ENCODE data around the gene CBX6. TPM values are rescaled to one million over a fixed set of nuclear protein-coding genes. Genes with fewer than 3 reads are reported as not detected.

The CBX6 gene
- total and polyA plus RNA-seq, 2 donors from 2014 or later = 24.9 to 113 TPM

DNA sequence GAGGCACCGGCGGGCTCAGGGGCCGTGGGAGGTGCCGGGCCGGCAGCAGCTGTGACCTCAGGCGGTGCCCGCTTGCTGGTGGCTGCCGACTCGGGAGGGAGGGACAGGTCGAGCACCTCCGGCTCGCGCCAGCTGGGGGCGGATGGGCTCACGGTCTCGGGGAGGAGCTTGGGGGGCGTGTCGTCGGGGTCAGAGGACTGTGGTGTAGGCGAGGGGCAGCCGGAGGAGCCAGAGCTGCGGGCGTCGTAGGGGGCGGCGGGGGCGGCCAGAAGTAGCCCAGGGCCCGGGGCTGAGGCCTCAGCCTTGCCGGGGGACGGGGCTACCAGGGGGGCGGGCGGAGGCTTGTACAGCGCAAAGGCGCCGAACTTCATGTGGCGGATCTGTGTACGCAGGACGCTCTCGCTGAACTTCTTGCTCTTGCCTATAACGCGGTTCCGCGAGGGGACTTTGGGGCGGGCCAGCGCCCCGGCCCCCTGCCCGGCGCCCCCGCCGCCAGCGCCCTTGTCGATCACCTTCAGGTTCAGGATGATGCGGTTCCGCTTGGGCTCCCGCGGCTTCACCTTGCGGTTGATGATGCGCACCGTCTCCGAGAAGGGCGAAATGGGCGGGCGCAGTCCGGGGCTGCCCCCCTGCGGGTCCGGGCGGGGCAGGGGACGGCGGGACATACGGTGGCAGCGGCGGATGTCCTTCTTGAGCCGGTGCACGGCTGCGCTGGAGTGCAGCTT is 5.5 kb downstream of the CBX6 start:
- intact Hi-C loops (cut with DNase I) = loop anchor here (10.0 kb wide), 2 partner anchors 138 to 248 kb away; no protein-coding TSS in a partner anchor
- Histone ChIP-seq H3K27me3 (ENCODE audit: control insufficient read depth, insufficient read depth, low read length) (no peaks in the 10 kb centered on the region), H3K4me3 (ENCODE audit: low read length in 3 of 3) (no peak overlapping the region), H3K9me3 (ENCODE audit: control insufficient read depth in 2 of 3, insufficient read depth in 1 of 3, low read length in 3 of 3) (no peaks in the 10 kb centered on the region), H3K36me3 (ENCODE audit: control insufficient read depth in 2 of 3, insufficient read depth in 3 of 3, low read length in 3 of 3) (peaks cover 0 to 3% (median 3%) of the 10 kb centered on the region in 3 donors), H3K9ac (ENCODE audit: low read length in 3 of 3) (no peak overlapping the region), H3K27ac (ENCODE audit: low read depth in 2 of 2, low read length in 2 of 2) (no peak overlapping the region), H3K4me1 (ENCODE audit: control insufficient read depth in 2 of 3, insufficient read depth in 2 of 3, low read depth in 1 of 3, low read length in 3 of 3) (peaks cover 0 to 23% (median 7%) of the 10 kb centered on the region in 3 donors)
- FAIRE-seq = no peak
- TF ChIP-seq, protein P1, sequence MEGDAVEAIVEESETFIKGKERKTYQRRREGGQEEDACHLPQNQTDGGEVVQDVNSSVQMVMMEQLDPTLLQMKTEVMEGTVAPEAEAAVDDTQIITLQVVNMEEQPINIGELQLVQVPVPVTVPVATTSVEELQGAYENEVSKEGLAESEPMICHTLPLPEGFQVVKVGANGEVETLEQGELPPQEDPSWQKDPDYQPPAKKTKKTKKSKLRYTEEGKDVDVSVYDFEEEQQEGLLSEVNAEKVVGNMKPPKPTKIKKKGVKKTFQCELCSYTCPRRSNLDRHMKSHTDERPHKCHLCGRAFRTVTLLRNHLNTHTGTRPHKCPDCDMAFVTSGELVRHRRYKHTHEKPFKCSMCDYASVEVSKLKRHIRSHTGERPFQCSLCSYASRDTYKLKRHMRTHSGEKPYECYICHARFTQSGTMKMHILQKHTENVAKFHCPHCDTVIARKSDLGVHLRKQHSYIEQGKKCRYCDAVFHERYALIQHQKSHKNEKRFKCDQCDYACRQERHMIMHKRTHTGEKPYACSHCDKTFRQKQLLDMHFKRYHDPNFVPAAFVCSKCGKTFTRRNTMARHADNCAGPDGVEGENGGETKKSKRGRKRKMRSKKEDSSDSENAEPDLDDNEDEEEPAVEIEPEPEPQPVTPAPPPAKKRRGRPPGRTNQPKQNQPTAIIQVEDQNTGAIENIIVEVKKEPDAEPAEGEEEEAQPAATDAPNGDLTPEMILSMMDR (IDR thresholded peaks at IDR 0.05; ENCODE audit: borderline replicate concordance, extremely low read depth, insufficient read depth) = no peak
- peak; percentile 83 to 90 (median 84) for DNase-seq

DNA sequence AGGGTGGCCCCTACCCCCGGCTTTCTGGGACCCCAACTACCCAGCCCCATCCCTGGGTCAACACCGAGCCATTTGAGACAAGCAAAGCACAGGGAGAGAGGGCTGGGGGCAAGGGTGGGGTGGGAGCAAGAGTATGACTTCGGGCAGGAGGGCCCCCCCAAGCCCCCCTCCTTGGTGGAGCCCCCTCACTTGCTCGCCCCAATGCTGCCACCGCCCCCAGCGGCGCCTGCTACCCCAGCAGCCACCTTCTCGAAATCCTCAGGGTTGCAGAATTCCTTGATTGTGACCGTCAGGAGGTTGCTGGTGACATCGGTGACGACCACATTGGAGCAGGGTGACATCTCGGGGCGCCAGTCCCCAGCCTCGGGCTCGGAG is 6.0 kb downstream of the CBX6 start:
- no peak overlapping the region for H3K27ac ChIP-seq (ENCODE audit: low read depth in 2 of 2, low read length in 2 of 2)
- H3K4me1 ChIP-seq (ENCODE audit: control insufficient read depth in 2 of 3, insufficient read depth in 2 of 3, low read depth in 1 of 3, low read length in 3 of 3) = peaks cover 0 to 23% (median 7%) of the 10 kb centered on the region in 3 donors
- no peak for FAIRE-seq
- no peak overlapping the region for H3K4me3 ChIP-seq (ENCODE audit: low read length in 3 of 3)
- intact Hi-C loops (cut with DNase I) = loop anchor here (10.0 kb wide), 2 partner anchors 139 to 249 kb away; no protein-coding TSS in a partner anchor
- no peaks in the 10 kb centered on the region for H3K9me3 ChIP-seq (ENCODE audit: control insufficient read depth in 2 of 3, insufficient read depth in 1 of 3, low read length in 3 of 3)
- H3K9ac ChIP-seq (ENCODE audit: low read length in 3 of 3) = no peak overlapping the region
- DNase-seq = no peak
- no peaks in the 10 kb centered on the region for H3K27me3 ChIP-seq (ENCODE audit: control insufficient read depth, insufficient read depth, low read length)
- H3K36me3 ChIP-seq (ENCODE audit: control insufficient read depth in 2 of 3, insufficient read depth in 3 of 3, low read length in 3 of 3) = peaks cover 0 to 3% (median 3%) of the 10 kb centered on the region in 3 donors
- TF ChIP-seq, protein P1 (IDR thresholded peaks at IDR 0.05; ENCODE audit: borderline replicate concordance, extremely low read depth, insufficient read depth) = no peak

DNA sequence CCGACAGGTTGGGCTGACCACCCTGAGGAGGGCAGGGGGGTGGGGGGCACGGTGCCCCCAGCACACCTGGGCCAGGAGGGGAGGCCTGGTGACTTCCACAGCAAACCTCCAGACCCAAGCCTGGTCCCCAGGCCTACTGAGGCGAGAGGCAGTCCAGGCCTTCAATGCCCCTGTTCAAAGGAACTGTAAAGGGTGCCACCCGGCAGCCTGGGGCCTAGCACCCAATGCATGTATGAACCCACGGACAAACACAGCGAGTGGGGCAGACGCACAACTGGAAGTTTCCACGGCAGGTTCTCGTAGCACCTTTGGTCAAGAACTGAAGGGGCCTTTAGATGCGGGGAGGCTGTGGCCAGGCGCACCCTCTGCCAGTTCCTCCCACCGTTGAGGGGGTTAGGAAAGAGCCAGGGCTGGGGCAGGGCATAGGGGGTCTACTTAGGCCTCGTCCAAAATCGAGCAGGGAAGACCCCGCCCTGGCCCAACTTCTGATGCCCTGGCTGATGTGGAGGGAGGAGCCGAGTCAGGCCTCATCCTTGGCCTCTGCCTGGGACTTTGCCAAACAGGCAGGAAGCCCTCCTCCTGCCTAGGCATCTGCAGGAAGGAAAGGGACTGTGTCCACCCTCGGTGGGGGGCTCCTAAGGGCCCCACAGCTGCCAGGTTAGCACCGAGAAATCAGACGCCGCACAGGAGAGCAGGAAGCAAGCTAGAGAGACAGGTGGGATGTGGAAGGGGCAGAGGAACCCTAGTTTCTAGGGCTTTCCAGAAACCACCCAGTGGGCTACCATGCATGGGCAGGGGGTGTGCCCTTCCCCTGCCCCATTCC is 6.6 kb downstream of the CBX6 start:
- TF ChIP-seq, protein P1 (IDR thresholded peaks at IDR 0.05; ENCODE audit: borderline replicate concordance, extremely low read depth, insufficient read depth) = no peak
- H3K9me3 ChIP-seq (ENCODE audit: control insufficient read depth in 2 of 3, insufficient read depth in 1 of 3, low read length in 3 of 3) = no peaks in the 10 kb centered on the region
- peak in 1 of 5 donors; percentile 53 for DNase-seq
- FAIRE-seq = no peak
- H3K36me3 ChIP-seq (ENCODE audit: control insufficient read depth in 2 of 3, insufficient read depth in 3 of 3, low read length in 3 of 3) = peaks cover 0 to 3% (median 3%) of the 10 kb centered on the region in 3 donors
- H3K9ac ChIP-seq (ENCODE audit: low read length in 3 of 3) = no peak overlapping the region
- H3K4me1 ChIP-seq (ENCODE audit: control insufficient read depth in 2 of 3, insufficient read depth in 2 of 3, low read depth in 1 of 3, low read length in 3 of 3) = peaks cover 0 to 21% (median 5%) of the 10 kb centered on the region in 3 donors
- H3K27ac ChIP-seq (ENCODE audit: low read depth in 2 of 2, low read length in 2 of 2) = no peak overlapping the region
- H3K27me3 ChIP-seq (ENCODE audit: control insufficient read depth, insufficient read depth, low read length) = no peaks in the 10 kb centered on the region
- H3K4me3 ChIP-seq (ENCODE audit: low read length in 3 of 3) = no peak overlapping the region
- intact Hi-C loops (cut with DNase I) = loop anchor here (10.0 kb wide), 2 partner anchors 139 to 249 kb away; no protein-coding TSS in a partner anchor

All from kidney (tissue), 14 donors.